Upper lobe of left lung (tissue), 6 donors: ENCODE measurements around the gene PPP2R5E. TPM values are rescaled to one million over a fixed set of nuclear protein-coding genes. Genes with fewer than 3 reads are reported as not detected.

Experiments
- ATAC-seq, 2 donors: fragments of 200-7000 bp; cut with Tn5 transposase; one replicate each; pipeline ENCODE4 v1.9.1; 2022; ENCODE audit warnings: mild to moderate bottlenecking in 2 of 2, moderate library complexity in 2 of 2; ENCODE audit not compliant: low FRiP score in 2 of 2
- DNase-seq, 2 donors: peaks; one replicate each; pipeline ENCODE4 v3.0.0-alpha.2; 2019 to 2020
- H3K27ac ChIP-seq, 4 donors: fragments of 200-600 bp; sonication (generic); one replicate each; pipeline ENCODE4 v1.5.1; 2016 to 2019
- H3K27me3 ChIP-seq, 4 donors: fragments of 200-600 bp; sonication (generic); one replicate each; pipeline ENCODE4 v1.5.1; 2017 to 2019
- H3K36me3 ChIP-seq, 4 donors: fragments of 200-600 bp; sonication (generic); one replicate each; pipeline ENCODE4 v1.5.1; 2016 to 2019
- H3K4me1 ChIP-seq, 4 donors: fragments of 200-600 bp; sonication (generic); one replicate each; pipeline ENCODE4 v1.5.1; 2018 to 2019
- H3K4me3 ChIP-seq, 4 donors: fragments of 200-600 bp; sonication (generic); one replicate each; pipeline ENCODE4 v1.5.1; 2017 to 2019; ENCODE audit warnings: mild to moderate bottlenecking in 2 of 4, moderate library complexity in 1 of 4
- H3K9me3 ChIP-seq, 4 donors: fragments of 200-600 bp; sonication (generic); one replicate each; pipeline ENCODE4 v1.5.1; 2018 to 2019
- EP300 ChIP-seq, 4 donors: sonication (generic); formaldehyde crosslinking; IDR thresholded peaks; one replicate each; pipeline ENCODE4 v1.5.1; 2017; ENCODE audit warnings: antibody characterized with exemption in 4 of 4, control low read depth in 2 of 4
- POLR2A ChIP-seq, 4 donors: fragments of 450-650 bp; IDR thresholded peaks; one replicate each; pipeline ENCODE4 v1.5.1; 2016 to 2017; ENCODE audit warnings: antibody characterized with exemption in 4 of 4, mild to moderate bottlenecking in 2 of 4
- POLR2AphosphoS5 ChIP-seq, 2 donors: sonication (generic); formaldehyde crosslinking; IDR thresholded peaks; one replicate each; pipeline ENCODE4 v1.5.1; 2017; ENCODE audit warnings: antibody characterized with exemption in 2 of 2
- WGBS, 2 donors: methylation state at CpG; one replicate each; pipeline ENCODE4 v1.1.5; 2017 to 2018; 5-methylcytosine and 5-hydroxymethylcytosine counted together
- total RNA-seq, 6 donors: library from RNA; depleted of rRNA in 4 of 6; stranded (reverse); fragments of >200 nt in 4 of 6; gene quantifications; one replicate each; pipeline versions ENCODE4 v1.1.0 to v1.2.1, GENCODE V29; 2016 to 2021
- TF ChIP-seq, protein P1 (sequence below), 6 experiments: fragments of 450-650 bp in 4 of 6; fragments of 200-600 bp in 2 of 6; sonication (generic) in 2 of 6; IDR thresholded peaks; one replicate each; pipeline ENCODE4 v1.5.1; 2016 to 2019; ENCODE audit warnings: antibody characterized with exemption in 6 of 6
- donor health status: DM: no; HTN: no; CAD: no; lungs with moderate emphysema.
- donor health status: DM: no; HTN: yes; CAD: no; lungs with severe emphysema.

The PPP2R5E gene
- total RNA-seq, 6 donors from 2014 or later = 10.1 to 42.4 (median 34.5) TPM

DNA sequence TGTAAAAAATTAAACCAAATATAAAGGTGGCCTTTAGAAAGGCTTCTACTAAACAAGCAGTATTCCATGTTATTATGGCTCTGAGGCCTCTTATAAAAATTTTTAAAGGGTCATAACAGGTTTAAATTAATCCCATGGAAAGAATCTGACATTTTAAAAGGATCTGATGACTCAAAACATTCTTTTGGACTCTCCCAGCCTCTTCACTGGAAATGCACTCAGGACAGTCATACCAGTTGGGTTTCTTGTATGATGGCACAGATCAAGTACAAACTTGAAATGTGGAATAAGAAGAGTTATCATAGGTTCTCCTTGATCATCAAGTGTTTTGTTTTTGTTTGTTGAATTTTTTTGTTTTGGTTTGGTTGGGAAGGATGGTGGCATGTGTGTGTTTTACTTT is 50.8 kb downstream of the PPP2R5E start:
- H3K9me3 ChIP-seq = no peaks in the 10 kb centered on the region
- DNase-seq (no peak), ATAC-seq (peak in 1 of 2 donors; percentile 67)
- peaks cover 14 to 36% (median 27%) of the 10 kb centered on the region in 4 donors for H3K4me1 ChIP-seq
- H3K4me3 ChIP-seq = no peak overlapping the region
- no peaks in the 10 kb centered on the region for H3K36me3 ChIP-seq
- H3K27me3 ChIP-seq = no peaks in the 10 kb centered on the region
- peak overlapping the region in 3 of 4 donors; percentile 2 to 11 (median 8) for H3K27ac ChIP-seq
- TF ChIP-seq POLR2AphosphoS5 (IDR thresholded peaks at IDR 0.05) (no peak), POLR2A (IDR thresholded peaks at IDR 0.05) (no peak), EP300 (IDR thresholded peaks at IDR 0.05) (no peak)
- TF ChIP-seq, protein P1, sequence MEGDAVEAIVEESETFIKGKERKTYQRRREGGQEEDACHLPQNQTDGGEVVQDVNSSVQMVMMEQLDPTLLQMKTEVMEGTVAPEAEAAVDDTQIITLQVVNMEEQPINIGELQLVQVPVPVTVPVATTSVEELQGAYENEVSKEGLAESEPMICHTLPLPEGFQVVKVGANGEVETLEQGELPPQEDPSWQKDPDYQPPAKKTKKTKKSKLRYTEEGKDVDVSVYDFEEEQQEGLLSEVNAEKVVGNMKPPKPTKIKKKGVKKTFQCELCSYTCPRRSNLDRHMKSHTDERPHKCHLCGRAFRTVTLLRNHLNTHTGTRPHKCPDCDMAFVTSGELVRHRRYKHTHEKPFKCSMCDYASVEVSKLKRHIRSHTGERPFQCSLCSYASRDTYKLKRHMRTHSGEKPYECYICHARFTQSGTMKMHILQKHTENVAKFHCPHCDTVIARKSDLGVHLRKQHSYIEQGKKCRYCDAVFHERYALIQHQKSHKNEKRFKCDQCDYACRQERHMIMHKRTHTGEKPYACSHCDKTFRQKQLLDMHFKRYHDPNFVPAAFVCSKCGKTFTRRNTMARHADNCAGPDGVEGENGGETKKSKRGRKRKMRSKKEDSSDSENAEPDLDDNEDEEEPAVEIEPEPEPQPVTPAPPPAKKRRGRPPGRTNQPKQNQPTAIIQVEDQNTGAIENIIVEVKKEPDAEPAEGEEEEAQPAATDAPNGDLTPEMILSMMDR (IDR thresholded peaks at IDR 0.05) = no peak

DNA sequence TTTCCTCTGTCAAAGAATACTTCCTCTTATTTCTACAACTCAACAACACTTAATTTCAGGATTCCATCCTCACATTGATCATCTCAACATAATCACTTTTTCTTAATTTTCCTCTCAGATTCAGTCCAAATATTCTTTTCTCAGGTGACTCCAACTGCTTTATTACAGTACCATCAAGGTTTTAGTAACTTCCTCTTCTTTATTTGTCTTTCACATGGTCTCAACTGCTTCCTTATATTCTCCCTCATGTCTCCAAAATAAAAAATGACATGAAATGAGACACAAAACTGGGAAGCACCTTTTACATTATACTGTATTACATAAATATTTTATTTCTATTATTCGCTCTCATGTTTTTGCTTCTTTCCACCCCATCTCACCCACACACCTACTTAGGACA is 55.5 kb downstream of the PPP2R5E start:
- no peak for ATAC-seq
- TF ChIP-seq POLR2A (IDR thresholded peaks at IDR 0.05) (no peak), POLR2AphosphoS5 (IDR thresholded peaks at IDR 0.05) (no peak), EP300 (IDR thresholded peaks at IDR 0.05) (no peak)
- TF ChIP-seq, protein P1 (IDR thresholded peaks at IDR 0.05) = no peak
- H3K9me3 ChIP-seq = no peaks in the 10 kb centered on the region
- no peak for DNase-seq
- H3K36me3 ChIP-seq = no peaks in the 10 kb centered on the region
- WGBS, 2 donors = 86 to 97% methylated on average over 1 of the region's 1 CpG
- no peak overlapping the region for H3K27ac ChIP-seq
- H3K4me3 ChIP-seq = no peak overlapping the region
- H3K27me3 ChIP-seq = no peaks in the 10 kb centered on the region
- H3K4me1 ChIP-seq = peaks cover 7 to 32% (median 19%) of the 10 kb centered on the region in 4 donors

DNA sequence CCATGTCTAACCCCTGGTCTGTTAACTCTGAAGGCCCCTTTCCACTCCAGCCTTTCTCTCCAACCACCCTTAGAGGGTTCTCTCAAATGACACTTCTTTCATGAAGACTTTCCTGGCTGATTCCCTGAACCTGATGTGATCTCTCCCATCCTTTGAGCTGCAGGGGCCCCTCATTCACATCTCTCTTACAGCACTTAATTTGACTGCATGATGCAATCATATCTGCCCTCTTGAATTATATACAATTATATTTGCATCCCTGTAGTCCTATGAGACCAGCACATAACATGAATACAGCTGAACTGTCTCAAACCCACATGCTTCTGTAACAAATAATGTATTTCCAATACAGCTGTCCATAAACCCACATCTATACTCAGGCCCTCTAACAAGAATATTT is 56.4 kb downstream of the PPP2R5E start:
- Histone ChIP-seq H3K9me3 (no peaks in the 10 kb centered on the region), H3K27ac (no peak overlapping the region), H3K4me1 (peaks cover 5 to 27% (median 14%) of the 10 kb centered on the region in 4 donors), H3K4me3 (no peak overlapping the region), H3K27me3 (no peaks in the 10 kb centered on the region), H3K36me3 (no peaks in the 10 kb centered on the region)
- ATAC-seq (no peak), DNase-seq (no peak)
- TF ChIP-seq POLR2A (IDR thresholded peaks at IDR 0.05) (no peak), POLR2AphosphoS5 (IDR thresholded peaks at IDR 0.05) (no peak), EP300 (IDR thresholded peaks at IDR 0.05) (no peak)
- TF ChIP-seq, protein P1 (IDR thresholded peaks at IDR 0.05) = no peak

DNA sequence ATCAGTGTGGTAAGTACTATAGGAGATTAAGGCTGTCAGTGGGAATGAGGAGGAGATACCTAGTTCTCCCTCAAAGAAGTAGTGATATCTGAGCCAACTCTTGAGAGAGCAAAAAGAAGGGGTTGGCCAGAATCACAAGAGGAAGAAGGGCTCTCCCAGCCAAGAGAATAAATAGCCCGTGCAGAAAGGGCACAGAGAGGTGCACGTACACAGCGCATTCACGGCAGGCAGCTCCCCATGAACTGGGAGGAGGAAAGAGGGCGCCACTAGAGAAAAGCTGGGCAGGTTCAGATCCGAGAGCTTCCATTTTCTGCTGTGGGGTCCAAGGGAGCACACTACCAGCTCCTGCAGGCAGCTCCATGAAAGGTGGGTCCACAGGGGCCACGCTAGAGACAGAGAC is 59.9 kb downstream of the PPP2R5E start:
- Histone ChIP-seq H3K4me3 (no peak overlapping the region), H3K9me3 (no peaks in the 10 kb centered on the region), H3K4me1 (peaks cover 6 to 21% (median 19%) of the 10 kb centered on the region in 4 donors), H3K27me3 (no peaks in the 10 kb centered on the region), H3K36me3 (no peaks in the 10 kb centered on the region), H3K27ac (no peak overlapping the region)
- ATAC-seq (no peak), DNase-seq (no peak)
- WGBS, 2 donors = 81 to 88% methylated on average over 7 of the region's 7 CpGs
- TF ChIP-seq EP300 (IDR thresholded peaks at IDR 0.05) (no peak), POLR2A (IDR thresholded peaks at IDR 0.05) (no peak), POLR2AphosphoS5 (IDR thresholded peaks at IDR 0.05) (no peak)
- TF ChIP-seq, protein P1 (IDR thresholded peaks at IDR 0.05) = no peak

DNA sequence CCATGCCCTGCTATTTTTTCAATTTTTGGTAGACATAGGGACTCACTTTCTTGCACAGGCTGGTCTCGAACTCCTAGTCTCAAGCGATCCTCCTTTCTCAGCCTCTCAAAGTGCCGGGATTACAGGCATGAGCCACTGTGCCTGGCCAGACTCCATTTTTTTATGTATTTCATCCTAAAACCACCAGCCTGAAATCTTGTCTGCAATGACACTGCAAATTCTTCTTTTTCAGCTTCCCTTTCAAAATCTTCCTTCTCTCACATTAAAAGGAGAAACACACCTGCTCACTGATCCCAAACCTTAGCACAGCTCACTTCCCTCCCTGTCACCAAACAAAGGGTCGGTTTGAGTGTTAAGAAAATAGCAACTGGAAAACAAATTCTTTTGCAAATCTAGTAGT is 62.6 kb downstream of the PPP2R5E start:
- Histone ChIP-seq H3K27ac (no peak overlapping the region), H3K9me3 (no peaks in the 10 kb centered on the region), H3K4me3 (no peak overlapping the region), H3K36me3 (no peaks in the 10 kb centered on the region), H3K27me3 (no peaks in the 10 kb centered on the region), H3K4me1 (peaks cover 17 to 35% (median 26%) of the 10 kb centered on the region in 4 donors)
- TF ChIP-seq POLR2AphosphoS5 (IDR thresholded peaks at IDR 0.05) (no peak), POLR2A (IDR thresholded peaks at IDR 0.05) (no peak), EP300 (IDR thresholded peaks at IDR 0.05) (no peak)
- TF ChIP-seq, protein P1 (IDR thresholded peaks at IDR 0.05) = no peak
- DNase-seq (no peak), ATAC-seq (no peak)
- 87 to 88% methylated on average over 4 of the region's 4 CpGs for WGBS, 2 donors
